HG02642 (cell line): ENCODE results near the gene KLRG1.

ENCODE experiments used
- ATAC-seq: cut with Tn5 transposase; IDR thresholded peaks from one replicate; pipeline ENCODE4 v1.9.1; 2021; ENCODE audit warnings: mild to moderate bottlenecking; ENCODE audit not compliant: unreplicated experiment, poor library complexity

The KLRG1 gene

DNA sequence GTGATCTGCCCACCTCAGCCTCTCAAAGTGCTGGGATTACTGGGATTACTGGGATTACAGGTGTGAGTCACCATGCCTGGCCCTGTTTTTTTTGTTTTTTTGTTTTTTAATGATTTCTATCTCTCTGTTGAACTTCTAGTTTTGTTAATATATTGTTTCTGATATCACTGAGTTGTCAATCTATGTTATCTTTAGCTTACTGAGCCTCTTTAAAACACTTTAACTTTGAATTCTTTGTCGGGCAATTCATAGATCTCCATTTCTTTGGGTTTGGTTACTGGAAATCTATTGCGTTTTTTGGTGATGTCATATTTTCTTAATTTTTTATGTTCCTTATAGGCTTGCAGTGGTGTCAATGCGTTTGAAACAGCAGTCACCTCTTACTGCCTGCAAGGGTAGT is 9.2 kb upstream of the KLRG1 start:
- ATAC-seq: no peak

DNA sequence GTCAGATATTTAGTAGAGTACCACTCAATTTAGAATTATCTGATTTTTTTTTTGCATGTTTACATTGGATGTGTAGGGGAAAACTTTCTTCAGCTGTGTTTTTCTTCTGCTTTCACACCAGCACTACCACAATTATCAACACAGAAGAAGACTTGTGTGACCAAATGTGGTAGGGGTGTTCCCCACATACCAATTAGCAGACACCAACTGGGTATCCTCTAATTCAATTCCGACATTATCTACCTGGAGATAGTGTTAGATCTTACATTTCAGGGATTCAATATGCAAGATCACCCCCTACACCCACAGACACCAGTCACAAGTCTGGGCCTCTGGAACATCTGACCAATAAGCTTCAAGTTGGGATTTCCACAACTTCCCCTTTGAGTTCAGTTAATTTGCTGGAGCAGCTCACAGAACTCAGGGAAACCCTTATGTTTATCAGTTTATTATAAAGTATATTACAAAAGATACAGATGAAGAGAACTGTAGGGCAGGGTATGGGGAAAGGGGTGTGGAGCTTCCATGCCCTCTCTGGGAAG is 4.1 kb upstream of the KLRG1 start:
- no peak for ATAC-seq

DNA sequence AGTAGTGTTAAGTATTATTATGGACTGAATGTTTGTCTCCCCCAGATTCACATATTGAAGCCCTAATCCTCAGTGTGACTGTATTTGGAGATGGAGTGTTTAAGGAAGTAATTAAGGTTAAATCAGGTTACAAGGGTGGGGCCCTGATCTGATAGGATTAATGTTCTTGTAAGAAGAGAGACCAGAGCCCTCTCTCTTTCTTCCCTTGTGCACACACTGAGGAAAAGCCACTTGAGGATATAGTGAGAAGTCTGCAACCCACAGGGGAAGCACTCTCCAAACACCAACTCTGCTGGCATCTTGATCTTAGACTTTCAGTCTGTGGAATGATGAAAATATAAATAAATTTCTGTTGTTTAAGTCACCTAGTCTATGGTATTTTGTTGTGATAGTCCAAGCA is 2.2 kb upstream of the KLRG1 start:
- ATAC-seq: no peak

DNA sequence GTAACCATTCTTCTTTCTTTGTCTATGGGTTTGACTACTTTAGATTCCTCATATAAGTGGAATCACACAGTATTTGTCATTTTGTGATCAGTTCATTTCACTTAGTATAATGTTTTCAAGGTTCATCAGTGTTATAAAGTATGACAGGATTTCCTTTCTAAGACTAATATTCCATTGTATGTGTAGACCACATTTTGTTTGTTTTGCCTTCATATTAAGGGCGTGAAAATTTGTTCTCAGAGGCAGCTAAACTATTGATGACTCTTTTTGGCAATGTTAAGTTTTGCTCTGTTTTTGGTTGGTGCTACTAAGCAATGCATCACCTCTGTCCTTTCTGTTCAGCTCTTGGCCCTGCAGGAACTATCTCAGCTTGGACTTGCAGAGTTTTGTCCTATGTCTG is 1.7 kb upstream of the KLRG1 start:
- ATAC-seq: no peak

DNA sequence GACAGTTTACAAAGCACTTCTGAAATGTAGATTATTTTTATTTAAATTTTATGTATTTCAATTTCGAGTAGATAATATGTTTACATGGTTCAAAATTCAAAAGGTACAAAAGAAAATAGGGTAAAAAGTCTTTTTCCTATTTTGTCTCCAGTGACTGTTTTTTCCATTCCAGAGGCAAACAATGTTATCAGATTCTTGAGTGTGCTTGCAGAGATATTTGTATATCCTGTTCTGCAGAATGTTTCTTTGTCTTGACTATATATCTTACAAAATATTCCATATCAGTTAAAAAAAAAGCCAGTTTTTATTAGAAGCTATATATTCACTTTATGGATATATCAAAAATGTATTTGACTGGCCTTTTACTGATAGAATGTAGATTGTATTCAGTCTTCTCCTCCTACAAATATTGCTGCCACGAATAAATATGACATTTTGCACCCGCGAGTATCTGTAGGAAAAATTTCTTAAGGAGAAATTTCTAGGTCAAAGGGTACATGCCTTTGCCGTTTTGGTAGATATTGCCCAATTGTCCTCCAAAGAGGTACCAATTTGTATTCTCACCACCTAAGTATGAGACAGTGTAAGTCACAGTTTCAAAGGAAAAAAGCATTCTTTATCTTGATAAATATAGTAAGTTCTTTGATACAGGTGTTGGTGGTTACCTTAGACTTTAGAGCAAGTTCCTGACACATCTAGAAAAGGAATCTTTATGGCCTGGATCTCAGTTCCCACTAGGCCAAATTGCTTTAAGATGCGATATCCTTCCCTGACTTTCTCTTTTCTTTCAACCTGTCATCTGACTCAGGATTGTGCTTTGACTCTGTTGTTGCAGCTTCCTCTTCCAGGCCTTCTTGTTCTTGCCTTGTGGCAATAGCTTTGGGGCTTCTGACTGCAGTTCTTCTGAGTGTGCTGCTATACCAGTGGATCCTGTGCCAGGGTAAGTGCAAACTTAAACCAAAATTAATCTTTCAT is 2.3 kb downstream of the KLRG1 start:
- no peak for ATAC-seq

DNA sequence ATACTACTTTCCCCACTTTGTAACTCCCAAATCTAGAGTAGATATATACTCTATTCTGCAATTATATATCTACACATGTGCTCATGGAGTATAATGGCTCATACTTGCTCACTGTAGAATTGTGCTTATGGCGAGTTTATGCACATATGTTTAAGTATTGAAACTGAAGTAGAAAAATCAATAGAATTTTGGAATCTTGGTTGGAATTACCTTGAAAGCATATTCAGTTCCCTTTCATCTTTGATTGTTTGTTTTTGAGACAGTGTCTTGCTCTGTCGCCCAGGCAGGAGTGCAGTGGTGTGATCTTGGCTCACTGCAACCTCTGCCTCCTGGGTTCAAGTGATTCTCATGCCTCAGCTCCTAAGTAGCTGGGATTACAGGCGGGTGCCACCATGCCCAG is 4.5 kb downstream of the KLRG1 start:
- ATAC-seq: no peak

DNA sequence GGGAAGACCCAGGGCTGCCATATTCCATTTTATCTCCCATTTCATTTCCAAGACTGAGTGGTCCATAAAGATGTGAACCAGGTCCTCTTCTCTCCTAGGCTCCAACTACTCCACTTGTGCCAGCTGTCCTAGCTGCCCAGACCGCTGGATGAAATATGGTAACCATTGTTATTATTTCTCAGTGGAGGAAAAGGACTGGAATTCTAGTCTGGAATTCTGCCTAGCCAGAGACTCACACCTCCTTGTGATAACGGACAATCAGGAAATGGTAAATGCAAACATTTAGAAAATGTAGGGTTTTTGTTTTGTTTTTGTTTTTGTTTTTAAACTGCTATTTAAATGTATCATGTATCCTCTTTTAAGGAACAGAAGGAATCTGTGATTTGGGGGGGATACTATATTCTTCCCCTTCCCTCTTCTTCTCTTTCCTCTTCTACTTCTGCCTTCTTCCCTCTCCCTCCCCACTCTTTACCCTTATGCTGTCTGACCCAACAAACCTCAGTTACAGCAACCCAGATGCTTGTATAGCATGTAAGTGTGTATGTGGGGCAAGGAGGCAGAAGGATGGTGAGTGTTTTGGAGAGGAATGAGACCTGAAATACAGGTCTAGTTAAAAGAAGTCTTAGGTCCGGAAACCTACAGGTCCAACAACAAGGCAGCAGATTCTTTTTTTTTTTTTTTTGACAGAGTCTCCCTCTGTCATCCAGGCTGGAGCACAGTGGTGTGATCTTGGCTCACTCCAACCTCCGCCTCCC is 5.9 kb downstream of the KLRG1 start:
- ATAC-seq: no peak

DNA sequence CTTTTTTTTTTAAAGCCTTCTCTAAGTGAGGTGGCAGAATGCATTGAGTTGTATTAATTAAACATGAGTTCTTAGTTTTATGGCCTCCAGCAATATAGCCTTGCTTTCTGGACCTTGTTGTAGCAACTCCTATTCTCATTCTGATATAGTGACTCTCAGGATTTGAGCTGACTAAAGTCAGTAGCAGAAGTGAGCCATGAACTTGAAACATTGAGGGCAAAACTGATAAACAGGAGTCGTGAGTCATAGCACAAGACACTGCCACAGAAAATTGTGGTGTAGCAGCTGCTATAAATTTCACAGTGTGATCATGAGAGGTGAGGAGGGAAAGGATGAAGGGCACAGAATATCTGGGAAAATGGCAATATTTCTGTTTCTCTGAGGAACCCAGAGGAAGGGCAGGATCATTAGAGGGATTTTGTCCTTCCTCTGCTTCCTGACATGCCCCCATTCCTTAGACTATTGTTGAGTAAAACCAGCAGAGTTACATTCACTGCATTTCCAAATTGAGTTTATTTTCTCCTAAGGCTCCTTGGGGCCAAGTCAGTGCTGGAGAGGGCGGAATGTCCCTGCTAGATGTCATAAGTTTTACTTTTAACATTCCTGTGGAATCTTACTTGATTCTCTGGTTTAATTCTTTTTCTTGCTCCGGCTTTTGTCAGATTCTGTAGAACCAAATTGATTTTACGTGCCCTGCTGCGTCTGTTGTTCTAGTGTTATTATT is 7.5 kb downstream of the KLRG1 start:
- peak; percentile 94 for ATAC-seq

DNA sequence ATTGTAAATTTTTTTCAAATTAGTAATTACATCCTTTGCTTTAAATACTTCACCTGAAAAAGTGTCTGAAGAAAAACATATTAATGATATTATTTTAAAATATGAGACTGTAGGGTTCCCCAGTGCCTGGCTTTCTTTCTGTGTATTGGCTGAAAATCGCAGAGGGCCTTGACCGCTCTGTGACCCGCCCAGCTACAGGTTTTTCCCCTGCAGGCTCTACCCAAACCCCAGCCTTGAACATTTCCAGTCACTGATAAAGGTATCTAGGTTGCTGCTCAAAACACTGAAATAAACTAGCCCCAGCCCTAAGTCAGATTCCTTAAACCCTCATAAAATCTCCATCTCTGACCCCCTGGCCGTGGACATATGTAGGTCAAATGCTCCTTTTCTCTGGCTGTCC is 11.9 kb downstream of the KLRG1 start:
- ATAC-seq: no peak

DNA sequence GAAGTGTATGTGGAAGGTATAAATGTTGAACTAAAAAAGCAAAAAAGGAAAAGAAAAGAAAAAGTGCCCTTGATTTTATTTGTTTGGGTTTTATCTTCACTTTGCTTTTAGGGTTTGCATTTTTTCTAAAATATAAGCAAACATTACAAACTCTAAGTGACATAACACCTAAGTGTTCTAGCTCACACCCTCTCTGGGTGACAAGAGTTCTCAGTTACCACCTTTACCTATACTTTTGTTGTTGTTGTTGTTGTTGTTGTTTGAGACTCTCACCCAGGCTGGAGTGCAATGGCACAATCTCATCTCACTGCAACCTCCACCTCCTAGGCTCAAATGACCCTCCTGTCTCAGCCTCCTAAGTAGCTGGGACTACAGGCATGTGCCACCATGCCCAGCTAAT is 13.0 kb downstream of the KLRG1 start:
- no peak for ATAC-seq

DNA sequence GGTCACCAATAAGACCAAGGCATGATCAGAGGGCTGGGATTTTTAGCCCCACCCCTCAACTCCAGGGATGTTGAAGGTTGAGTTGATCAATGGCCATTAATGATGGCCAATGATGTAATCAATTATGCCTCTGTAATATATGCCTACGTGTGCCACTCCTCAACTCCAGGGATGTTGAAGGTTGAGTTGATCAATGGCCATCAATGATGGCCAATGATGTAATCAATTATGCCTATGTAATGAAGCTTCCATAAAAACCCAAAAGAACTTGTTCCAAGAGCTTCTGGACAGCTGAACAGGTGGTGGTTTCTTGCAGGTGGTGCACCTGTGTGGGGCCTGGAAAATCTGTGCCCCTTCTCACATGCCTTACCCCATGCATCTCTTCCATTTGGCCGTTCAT is 33.2 kb downstream of the KLRG1 start:
- ATAC-seq: no peak

DNA sequence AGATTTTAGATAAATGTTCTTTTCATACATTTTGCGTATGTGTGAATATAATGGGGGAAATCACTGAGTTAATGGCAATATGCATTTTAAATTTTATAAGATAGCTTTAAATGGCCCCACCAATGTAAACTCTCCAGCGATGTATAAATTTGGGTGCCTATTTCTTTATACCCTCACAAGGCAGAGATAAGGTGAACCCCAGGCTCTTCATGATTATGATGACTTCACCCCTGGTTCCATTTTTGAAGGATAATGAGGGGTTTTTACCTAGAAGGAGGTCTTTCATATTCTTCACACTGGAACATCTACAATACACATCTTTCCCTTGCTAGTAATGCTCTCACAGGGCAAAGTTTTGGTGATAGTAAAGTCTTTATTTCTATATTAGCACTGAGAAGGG is 35.2 kb downstream of the KLRG1 start:
- ATAC-seq: no peak

DNA sequence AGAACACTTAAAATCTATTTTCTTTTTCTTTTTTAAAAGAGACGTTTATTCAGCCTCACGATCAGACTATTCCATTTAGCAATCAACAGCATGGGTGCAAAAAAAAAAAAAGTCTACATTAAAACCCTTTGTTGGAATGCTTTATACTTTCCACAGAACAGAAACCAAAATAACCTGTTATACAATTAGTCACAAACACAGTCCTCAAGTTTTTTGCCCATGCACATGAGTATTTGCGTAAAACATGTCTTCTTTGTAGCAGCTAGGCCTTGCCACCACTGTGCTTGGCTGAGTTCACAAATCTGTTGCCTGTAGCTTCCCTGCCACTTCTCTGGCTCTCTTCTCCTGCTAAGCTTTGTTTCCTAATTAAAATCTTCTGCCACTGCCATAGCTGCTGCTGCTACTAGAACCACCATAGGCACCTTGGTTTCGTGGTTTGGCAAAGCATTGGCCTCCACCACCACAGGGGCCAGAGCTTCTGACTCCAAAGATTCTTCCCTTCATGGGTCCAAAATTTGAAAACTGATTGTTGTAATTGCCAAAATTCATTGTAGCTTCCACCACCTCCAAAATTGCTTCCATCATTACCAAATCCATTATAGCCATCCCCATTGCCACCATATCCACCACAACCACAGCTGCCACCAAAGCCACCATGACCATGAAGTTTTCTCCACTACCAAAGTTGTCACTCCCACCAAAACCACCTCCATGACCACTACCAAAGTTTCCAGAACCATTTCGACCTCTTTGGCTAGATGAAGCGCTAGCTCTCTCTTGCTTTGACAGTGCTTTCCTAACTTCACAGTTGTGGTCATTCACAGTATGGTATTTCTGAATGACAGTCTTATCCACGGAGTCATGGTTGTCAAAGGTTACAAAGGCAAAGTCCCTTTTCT is 38.1 kb downstream of the KLRG1 start:
- ATAC-seq: no peak

DNA sequence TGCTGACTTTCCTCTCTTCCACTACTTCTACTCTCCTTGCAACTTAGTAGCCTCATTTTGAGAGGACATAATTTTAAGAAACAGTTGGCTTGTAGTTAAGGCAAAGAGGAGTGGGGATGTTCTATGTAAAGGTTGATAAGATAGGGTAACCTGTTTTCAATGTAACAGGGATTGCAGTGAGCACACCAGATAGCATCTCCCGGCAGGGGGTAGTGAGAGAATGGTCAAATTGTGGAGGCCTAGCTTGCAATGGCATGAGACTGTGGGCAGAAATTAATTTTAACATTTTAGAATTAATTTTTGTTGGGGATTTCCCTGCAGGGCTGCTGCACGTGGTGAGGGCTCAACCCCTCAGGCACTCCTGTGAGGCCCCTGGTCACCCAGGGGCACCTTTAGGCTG is 41.4 kb downstream of the KLRG1 start:
- ATAC-seq: no peak

DNA sequence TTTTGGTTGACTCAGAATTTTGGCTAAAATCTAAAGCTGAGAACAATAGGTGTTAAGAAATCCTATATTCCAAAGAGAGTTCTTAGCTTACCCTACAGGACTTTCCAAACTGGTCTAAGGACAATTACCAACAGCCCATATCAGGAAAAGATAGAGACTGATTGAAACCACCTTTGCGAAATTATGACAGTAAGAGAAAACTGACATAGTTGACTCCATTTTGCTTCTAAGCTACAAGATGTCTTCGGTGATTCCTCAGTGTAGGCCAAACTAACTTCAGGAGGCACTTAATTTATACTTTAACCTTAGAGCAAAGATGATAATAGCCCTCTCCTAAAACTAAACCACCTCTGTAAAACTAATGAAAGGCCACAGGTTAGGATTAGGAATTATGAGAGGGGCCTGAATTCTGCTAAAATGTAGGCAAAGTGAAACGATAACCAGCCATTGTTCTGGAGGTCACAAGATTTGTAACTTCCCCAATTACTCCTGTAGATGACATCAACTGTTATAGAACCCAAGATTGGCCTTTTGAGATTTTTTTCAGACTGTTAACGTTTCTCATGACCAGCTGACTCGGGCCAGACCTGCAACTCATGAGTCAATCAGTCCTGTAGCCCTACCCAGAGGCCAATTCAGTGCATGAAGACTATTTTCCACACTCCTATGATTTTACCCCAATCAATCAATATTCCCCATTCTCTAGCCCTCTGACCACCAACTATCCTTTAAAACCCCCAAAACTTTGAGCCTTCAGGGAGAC is 43.0 kb downstream of the KLRG1 start:
- no peak for ATAC-seq

DNA sequence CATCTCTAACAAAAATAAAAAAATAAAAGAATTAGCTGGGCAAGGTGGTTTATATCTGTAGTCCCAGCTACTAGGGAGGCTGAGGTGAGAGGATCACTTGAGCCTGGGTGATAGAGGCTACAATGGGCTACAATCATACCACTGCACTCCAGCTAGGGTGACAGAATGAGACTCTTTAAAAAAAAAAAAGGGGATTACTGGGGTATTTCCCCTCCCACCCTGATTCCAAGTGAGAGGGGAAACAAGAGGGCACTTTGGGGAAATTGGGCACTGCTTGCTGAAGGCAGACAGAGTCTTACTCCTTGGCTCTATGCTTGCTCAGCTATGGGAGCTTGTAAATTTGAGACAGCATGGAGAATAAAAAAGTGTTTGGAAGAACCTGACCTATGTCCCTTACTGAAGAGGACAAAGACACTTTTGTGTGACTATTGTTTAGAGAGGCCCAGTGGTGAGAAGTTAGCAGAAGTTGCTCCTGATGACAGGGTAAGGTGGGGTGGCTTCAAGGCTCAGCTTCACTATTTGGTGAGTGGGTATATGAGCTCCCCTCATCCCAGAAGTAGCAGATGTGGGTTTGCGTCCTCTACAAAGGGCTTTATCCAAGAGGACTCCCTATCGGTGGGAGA is 44.0 kb downstream of the KLRG1 start:
- ATAC-seq: no peak

DNA sequence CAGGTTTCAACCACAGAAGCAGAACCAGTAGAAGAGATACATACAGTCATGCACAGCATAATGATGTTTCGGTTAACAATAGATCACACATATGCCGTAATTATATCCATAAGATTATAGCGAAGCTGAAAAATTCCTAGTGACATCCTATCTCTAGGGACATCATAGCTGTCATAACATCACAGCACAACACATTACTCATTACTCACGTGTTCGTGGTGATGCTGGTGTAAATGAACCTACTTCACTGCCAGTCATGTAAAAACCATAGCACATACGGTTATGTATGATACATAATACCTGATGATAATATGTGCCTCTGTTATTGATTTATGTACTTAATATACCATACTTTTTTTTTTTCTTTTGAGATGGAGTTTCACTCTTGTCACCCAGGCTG is 44.7 kb downstream of the KLRG1 start:
- ATAC-seq: no peak

DNA sequence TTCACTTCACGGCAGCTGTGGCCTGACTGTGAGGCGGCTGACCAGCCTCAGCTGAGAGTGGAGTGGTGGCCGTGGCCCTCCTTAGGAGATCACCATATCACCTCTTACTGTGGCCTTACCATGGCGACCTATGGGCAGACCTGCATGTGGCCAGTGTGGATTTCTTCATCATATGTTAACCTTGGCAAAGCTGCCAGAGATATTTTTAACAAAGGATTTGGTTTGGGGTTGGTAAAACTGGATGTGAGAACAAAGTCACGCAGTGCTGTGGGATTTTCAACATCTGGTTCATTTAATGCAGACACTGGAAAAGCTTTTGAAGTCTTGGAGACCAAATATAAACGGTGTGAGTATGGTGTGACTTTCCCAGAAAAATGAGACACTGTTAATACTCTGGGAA is 46.9 kb downstream of the KLRG1 start:
- ATAC-seq: no peak

DNA sequence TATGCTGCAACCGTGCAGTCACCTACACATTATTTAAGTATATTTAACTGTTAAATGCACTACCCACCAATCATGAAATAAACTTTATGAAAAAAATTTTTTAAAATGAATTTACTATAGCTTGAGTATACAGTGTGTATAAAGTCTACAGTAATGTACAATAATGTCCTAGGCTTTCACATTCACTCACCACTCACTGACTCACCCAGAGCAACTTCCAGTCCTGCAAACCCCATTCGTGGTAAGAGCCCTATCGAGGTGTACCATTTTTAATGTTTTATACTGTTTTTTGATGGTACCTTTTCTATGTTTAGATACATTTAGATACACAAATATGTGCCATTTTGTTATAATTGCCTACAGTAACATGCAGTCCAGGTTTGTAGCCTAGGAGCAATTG is 48.1 kb downstream of the KLRG1 start:
- ATAC-seq: no peak
